SH-SY5Y (cell line): Measurements from ENCODE around the gene CACNA2D2.

ENCODE experiments used
- GATA2 ChIP-seq: IDR thresholded peaks from 2 replicates; pipeline ENCODE4 v1.6.1; 2011; ENCODE audit warnings: mild to moderate bottlenecking, low read depth, low read length
- GATA3 ChIP-seq: IDR thresholded peaks from 2 replicates; pipeline ENCODE4 v1.6.1; 2011; ENCODE audit warnings: low read depth, mild to moderate bottlenecking, low read length, moderate library complexity

DNA sequence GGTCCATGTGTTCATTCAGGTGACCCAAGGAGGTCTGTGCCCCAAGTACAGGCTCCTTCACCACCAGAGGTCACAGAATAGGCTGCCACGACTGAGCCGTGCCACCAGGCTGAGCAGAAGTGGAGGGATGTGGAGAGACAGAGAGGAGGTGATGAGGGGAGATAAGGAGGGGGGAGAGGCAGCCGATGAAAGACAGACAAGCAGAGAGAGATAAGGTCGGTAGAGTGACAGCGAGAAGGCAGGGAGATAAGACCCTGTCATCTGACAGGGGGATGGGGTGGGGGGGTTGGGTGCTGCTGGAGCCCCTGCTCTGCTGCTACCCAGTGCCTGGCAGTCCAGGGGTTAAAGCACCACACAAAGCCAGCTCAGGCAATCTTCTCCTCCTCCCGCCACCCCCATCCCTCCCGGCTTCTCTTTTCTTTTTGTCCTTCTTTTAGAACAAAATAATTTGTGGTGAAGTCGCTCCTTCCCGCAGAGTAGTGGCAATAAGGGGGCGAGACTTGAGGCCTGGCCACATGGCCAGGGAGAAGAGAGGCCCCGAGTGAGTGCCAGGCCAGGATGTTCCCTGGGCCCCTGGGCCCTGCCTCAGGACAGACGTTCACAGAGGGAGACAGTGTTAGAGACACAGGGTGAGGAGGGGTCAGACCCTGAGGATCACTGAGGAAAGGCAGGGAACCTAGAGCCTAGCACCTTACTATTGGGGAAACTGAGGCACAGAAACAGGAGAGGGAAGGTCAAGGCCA, 67.9 kb downstream of the CACNA2D2 start:
- TF ChIP-seq GATA2, result peak; percentile 99
- TF ChIP-seq GATA3, result no peak; the same call in 1 of the 2 replicates
